Iris pigment epithelial cell (primary cell): Measurements from ENCODE around the gene TMEM163.
"Not testable (repeated sequence)": the region's sequence is repeated elsewhere in the genome, so short reads cannot be mapped to it uniquely, and the experiment has no call there.

Source experiments
- DNase-seq: peaks from one replicate; pipeline ENCODE4 v3.0.0-alpha.2; 2011; ENCODE audit warnings: low read depth

TMEM163 gene

GRCh38 chr2:134723742-134724141, 4.9 kb upstream of the TMEM163 start:
- not testable (repeated sequence) for DNase-seq

DNA sequence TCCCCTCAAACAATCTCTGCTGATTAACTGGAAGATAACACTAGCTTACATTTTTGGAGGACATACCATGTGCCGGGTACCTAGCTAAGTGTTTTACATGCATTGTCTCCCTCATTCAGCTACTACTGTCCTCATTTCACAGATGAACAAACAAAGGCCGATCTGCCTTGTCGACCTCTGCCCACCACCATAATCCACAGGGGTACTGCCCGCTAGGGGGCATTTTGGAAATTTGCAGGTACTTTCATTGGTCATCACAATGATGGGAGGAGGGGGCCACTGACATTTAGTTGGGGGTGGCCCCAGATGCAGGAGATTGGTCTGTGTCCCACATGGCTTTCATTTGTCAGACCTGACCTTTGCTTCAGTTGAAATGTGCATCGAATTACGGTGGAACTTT, 3.9 kb upstream of the TMEM163 start:
- DNase-seq = no peak

DNA sequence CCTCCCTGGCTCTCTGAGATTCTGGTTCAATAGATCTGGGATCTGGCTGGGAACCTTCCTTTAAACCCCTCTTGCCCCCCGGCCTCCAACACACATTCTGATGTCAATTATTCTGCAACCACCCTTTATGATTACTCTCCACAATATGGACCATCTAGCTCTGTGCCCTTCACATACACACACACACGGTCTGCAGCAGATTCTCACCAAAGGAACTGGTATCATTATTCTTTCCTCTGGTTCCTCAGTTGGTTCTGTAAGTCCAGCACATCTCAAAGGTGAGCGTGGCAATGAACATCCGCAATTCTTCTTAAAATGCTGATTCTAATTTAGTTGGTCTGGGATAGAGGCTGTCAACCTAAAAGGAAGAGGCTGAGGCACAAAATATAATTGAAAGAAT, 2.8 kb upstream of the TMEM163 start:
- DNase-seq = no peak

GRCh38 chr2:134718023-134718816, 580 bp downstream of the TMEM163 start:
- no peak for DNase-seq

- no peak for DNase-seq
Measured at GRCh38 chr2:134717286-134718022, 1.3 kb downstream of the TMEM163 start.

- no peak for DNase-seq
Measured at GRCh38 chr2:134716721-134717243, 2.0 kb downstream of the TMEM163 start.

- no peak for DNase-seq
Measured at GRCh38 chr2:134715932-134716643, 2.7 kb downstream of the TMEM163 start.

DNA sequence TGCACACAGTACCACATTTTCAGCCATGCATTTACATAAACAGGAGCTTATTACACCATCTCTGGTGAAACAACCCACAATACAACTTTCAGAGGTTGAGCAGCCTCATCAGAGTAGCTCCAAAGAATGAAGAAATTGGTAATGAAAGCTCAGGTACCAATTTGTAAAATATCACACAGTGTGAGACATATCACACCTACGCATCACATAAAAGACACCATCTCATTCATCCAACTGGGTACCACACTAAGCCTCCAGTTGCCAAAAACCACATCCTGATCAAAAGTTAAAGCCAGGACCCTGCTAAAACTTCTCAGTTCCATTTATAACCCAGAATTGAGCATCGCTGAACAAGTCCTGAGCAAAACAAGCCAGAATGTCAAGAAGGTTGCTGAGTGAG, 4.6 kb downstream of the TMEM163 start:
- DNase-seq = no peak

DNA sequence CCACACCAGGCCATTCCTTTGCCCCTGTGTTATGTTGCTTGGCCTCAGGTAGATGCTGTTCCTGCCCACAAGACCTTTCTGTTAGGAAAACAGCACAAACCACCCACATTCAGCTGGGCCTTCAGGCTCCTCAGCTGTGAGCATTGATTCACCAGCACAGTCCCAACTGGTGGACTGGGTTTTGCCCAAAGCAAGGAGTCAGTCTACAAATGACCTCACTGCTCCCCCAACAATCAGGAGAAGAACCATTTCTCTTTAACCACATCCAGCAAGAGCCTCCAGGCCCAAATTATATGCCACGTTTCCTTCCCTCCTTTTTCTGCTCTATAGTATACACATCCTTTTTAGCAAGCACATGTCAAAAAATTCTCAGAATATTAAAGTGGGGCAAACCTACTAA, 5.2 kb downstream of the TMEM163 start:
- DNase-seq = no peak

DNA sequence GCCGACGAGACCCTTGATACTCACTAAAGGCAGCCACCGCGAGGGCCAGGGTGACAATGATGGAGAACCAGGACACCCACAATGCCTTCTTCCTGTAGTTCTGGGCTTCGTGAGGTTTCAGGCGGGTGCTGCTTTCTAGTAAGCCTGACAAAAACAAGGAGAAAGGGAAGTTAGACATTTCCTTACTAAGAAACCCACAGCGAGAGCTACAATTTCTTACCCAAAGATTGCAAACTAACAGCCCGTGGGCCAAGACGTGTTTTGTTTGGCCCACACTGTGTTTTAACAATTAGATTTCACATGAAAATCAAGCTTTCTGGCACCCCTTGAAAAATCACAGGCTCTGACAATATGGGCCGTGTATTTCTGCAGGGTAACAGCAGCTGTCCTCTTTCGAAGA, 5.6 kb downstream of the TMEM163 start:
- DNase-seq = no peak

DNA sequence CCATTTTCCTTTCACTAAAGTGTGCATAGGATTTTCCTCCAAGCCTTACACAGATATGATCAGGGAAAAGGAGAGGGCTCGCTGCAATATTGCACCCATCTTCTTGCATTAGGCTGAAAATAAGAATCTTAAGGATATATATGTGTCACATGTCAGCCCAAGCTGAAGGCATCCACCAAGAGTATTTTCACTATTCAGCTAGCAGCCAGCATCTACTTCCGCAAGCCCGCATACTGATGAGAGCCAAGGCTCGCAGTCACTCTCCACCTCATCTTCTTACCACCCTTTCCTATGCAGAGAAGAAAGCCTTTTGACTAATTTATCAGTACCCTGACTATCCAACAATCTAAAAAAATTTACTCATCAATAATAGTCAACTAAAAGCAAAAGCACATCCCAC, 6.1 kb downstream of the TMEM163 start:
- no peak for DNase-seq

- DNase-seq = no peak
Measured at GRCh38 chr2:134712299-134712698, 6.5 kb downstream of the TMEM163 start.

DNA sequence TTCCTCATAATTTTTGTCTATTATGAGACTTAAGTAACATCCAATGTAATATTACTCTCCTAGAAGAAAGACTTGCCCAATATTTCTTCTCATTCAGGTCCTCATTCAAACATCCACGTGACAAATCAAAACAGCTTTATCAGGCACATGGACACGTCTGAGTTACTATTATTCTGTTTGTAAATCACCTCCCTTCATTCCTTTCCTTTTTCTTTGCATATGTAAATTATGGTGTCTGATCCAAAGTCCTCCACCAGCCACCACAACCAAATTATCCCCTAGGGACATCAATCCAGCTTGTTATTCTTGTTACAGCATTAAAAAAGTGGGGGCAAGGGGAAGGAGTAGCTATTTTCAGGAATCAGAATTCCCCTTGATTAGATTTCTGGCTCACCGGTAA, 7.1 kb downstream of the TMEM163 start:
- no peak for DNase-seq

DNA sequence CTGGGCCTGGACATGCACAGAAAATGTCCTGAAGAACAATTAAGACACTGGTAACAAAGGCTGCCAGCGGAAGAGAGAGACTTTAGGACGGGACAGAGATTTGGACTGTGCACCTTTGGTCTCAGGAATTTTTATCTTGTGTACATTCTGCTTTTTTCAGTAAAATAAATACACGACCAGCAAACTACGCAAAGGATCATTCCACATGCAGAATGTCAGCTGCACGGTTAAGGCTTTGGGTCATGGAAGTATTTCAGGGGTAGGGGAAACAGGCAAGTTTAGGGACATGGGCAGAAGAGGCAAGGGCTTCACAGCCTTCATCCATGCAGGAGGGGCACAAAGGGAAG, 11.5 kb downstream of the TMEM163 start:
- no peak for DNase-seq

GRCh38 chr2:134706587-134707329, 12.0 kb downstream of the TMEM163 start:
- peak; percentile 6 for DNase-seq

DNA sequence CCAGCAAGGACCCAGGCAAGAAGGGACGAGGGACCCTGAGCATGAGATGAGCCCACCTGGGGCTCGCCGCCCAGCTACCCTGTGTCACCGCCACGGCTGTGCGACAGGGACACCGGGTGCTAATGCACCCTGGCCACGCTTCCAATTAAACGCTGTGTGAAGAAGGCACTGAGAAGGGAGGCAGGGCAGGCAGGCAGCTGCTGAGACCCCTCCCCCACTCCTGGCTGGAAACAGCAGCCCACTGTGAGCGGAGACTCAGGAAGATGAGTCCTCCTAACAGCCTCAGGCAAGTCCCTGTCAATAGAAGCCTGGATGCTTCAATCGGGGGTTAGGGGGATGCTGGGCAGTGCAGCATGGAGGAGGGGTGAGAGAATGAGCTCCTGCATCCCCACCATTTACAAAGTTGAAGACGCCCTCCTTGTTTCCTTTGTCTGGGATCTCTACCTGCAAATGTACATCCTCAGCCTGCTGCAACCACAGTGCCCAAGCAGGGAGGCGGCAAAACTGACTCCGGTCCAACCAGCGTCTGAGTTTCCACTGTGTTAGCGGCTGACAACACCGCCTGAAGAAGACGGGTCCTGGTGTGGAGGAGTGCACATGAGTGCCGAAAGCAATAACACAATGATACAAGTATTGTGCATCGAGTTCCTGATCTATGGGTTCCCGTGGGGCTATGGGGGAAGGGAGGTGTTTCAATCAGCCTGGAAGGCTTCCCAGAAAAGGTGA, 12.8 kb downstream of the TMEM163 start:
- no peak for DNase-seq

DNA sequence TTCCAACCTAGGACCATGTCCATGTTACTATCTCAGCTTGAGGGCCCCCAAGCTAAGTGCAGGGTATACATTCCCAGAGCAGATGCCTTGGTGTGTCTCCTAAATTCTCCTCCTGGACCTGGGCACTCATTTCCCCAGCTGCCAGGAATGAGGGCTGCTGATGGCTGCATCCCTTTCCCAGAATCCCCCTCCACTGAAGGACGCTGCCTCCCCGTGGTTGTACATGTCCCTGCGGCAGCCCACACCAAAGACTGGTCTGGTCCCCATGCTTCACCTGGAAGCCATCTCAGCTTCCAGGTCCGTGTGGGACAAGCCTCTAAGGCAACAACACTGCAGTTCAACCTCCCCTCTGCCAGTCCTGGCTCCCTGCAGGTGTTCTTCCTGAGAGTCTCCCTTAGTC, 14.6 kb downstream of the TMEM163 start:
- no peak for DNase-seq

- no peak for DNase-seq
Measured at GRCh38 chr2:134703426-134703825, 15.4 kb downstream of the TMEM163 start.

GRCh38 chr2:134700730-134701129, 18.1 kb downstream of the TMEM163 start:
- no peak for DNase-seq

DNA sequence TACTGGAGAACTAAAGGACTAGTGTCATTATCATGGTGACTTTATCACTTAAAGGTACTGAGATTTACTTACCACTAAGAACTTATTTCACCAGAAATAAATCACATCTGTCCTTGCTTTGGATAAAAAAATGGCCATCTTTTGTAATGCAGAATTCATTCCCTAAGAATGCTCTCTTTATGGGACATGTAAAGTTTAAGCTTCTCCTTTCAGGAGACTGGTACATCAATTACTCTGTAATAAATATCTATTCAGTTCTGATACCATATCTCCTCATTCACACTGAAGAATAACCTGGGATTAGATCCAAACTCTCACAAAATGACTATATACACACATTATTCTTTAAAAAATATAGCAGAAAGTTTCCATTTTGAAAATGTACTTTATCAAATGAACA, 24.4 kb downstream of the TMEM163 start:
- DNase-seq = no peak
